CD14-positive monocyte (primary cell): Measurements from ENCODE around the gene CBX4. TPM values are rescaled to one million over a fixed set of nuclear protein-coding genes. Genes with fewer than 3 reads are reported as not detected.

Experiments
- DNase-seq, 3 donors: peaks; one replicate each; pipeline ENCODE4 v3.0.0-alpha.2; 2011 to 2022
- H2AFZ ChIP-seq: 2 replicates; pipeline ENCODE4 v1.6.0; 2012; ENCODE audit warnings: mild to moderate bottlenecking, low read depth, low read length, inconsistent platforms; ENCODE audit not compliant: insufficient read depth, poor library complexity, severe bottlenecking
- H3K27ac ChIP-seq, 2 donors: 1 replicate in 1 of 2; 2 replicates in 1 of 2; pipeline ENCODE4 v1.5.1; 2012 to 2013; ENCODE audit warnings: low read length in 2 of 2, control low read depth in 1 of 2, inconsistent platforms in 1 of 2, low read depth in 1 of 2, mild to moderate bottlenecking in 1 of 2
- H3K27me3 ChIP-seq, 2 donors: one replicate each; pipeline versions ENCODE4 v1.6.0 to v1.6.1; 2011 to 2013; ENCODE audit warnings: low read length in 2 of 2; ENCODE audit not compliant: control insufficient read depth in 2 of 2, insufficient read depth in 2 of 2
- H3K36me3 ChIP-seq, 2 donors: replicated peaks in 1 of 2; 1 replicate in 1 of 2; 2 replicates in 1 of 2; pipeline versions ENCODE4 v1.5.1 to v1.6.1; 2012 to 2013; ENCODE audit warnings: low read length in 2 of 2, control low read depth in 1 of 2, inconsistent platforms in 1 of 2, mild to moderate bottlenecking in 1 of 2; ENCODE audit not compliant: insufficient read depth in 2 of 2, control insufficient read depth in 1 of 2
- H3K4me1 ChIP-seq, 2 donors: 1 replicate in 1 of 2; 2 replicates in 1 of 2; pipeline versions ENCODE4 v1.5.1 to v1.6.1; 2012 to 2013; ENCODE audit warnings: low read length in 2 of 2, control low read depth in 1 of 2, inconsistent platforms in 1 of 2, mild to moderate bottlenecking in 1 of 2, moderate library complexity in 1 of 2; ENCODE audit not compliant: insufficient read depth in 2 of 2, control insufficient read depth in 1 of 2
- H3K4me2 ChIP-seq: replicated peaks from 2 replicates; pipeline ENCODE3; 2012; ENCODE audit warnings: low read length, moderate library complexity, mild to moderate bottlenecking; ENCODE audit not compliant: poor library complexity, severe bottlenecking; ENCODE audit errors: extremely low read depth
- H3K4me3 ChIP-seq, 3 experiments: fragments of 200-600 bp in 1 of 3; sonication (generic) in 1 of 3; replicated peaks in 1 of 3; 1 replicate in 2 of 3; 2 replicates in 1 of 3; pipeline ENCODE4 v1.5.1; 2011 to 2013; ENCODE audit warnings: low read length in 3 of 3, mild to moderate bottlenecking in 3 of 3, control low read depth in 2 of 3, low read depth in 2 of 3, inconsistent platforms in 1 of 3, moderate library complexity in 1 of 3
- H3K79me2 ChIP-seq: 2 replicates; pipeline ENCODE4 v1.6.0; 2012; ENCODE audit warnings: mild to moderate bottlenecking, control low read depth, inconsistent platforms, low read length, moderate library complexity; ENCODE audit not compliant: insufficient read depth
- H3K9ac ChIP-seq: 2 replicates; pipeline ENCODE4 v1.6.0; 2017; ENCODE audit warnings: low read length, mild to moderate bottlenecking; ENCODE audit not compliant: insufficient read depth, poor library complexity, severe bottlenecking
- H3K9me3 ChIP-seq, 2 donors: replicated peaks in 1 of 2; 1 replicate in 1 of 2; 2 replicates in 1 of 2; pipeline versions ENCODE4 v1.5.1 to v1.6.1; 2012 to 2013; ENCODE audit warnings: low read length in 2 of 2, control low read depth in 1 of 2; ENCODE audit not compliant: control insufficient read depth in 1 of 2, insufficient read depth in 1 of 2
- H4K20me1 ChIP-seq: 2 replicates; pipeline ENCODE4 v1.6.0; 2012; ENCODE audit warnings: mild to moderate bottlenecking, low read length, control low read depth, moderate library complexity; ENCODE audit not compliant: insufficient read depth
- H3K27ac Mint-ChIP-seq, 7 donors: one replicate each; pipeline ENCODE4 v1.8.0; 2020; ENCODE audit warnings: mild to moderate bottlenecking in 7 of 7, mixed read lengths in 7 of 7, moderate library complexity in 6 of 7, inconsistent platforms in 2 of 7
- H3K27me3 Mint-ChIP-seq, 3 donors: one replicate each; pipeline ENCODE4 v1.8.0; 2021 to 2022; ENCODE audit warnings: low read depth in 3 of 3, mild to moderate bottlenecking in 3 of 3, mixed read lengths in 3 of 3, moderate library complexity in 3 of 3, inconsistent platforms in 1 of 3
- H3K36me3 Mint-ChIP-seq, 2 donors: one replicate each; pipeline ENCODE4 v1.8.0; 2020; ENCODE audit warnings: mixed read lengths in 2 of 2, inconsistent platforms in 1 of 2, mild to moderate bottlenecking in 1 of 2
- H3K4me1 Mint-ChIP-seq: one replicate; pipeline ENCODE4 v1.8.0; 2020; ENCODE audit warnings: mild to moderate bottlenecking, mixed read lengths
- H3K4me3 Mint-ChIP-seq, 2 donors: one replicate each; pipeline ENCODE4 v1.8.0; 2020; ENCODE audit warnings: mild to moderate bottlenecking in 2 of 2, mixed read lengths in 2 of 2, moderate library complexity in 1 of 2
- H3K9me3 Mint-ChIP-seq, 7 donors: one replicate each; pipeline ENCODE4 v1.8.0; 2020 to 2022; ENCODE audit warnings: mixed read lengths in 7 of 7, mild to moderate bottlenecking in 6 of 7, moderate library complexity in 6 of 7, inconsistent platforms in 2 of 7
- WGBS: methylation state at CpG from one replicate; pipeline ENCODE4 v1.1.5; 2013; ENCODE audit warnings: missing lambda C conversion rate; ENCODE audit not compliant: insufficient coverage; 5-methylcytosine and 5-hydroxymethylcytosine counted together
- intact Hi-C, 2 donors: fragments of 100-400 bp; cut with micrococcal nuclease; formaldehyde crosslinking; loops; one replicate each; pipeline versions ENCODE4 v1.15.0 to v1.15.1; 2023
- polyA minus RNA-seq: library from RNA; depleted of rRNA, polyadenylated mRNA; stranded (reverse); fragments of >200 nt; gene quantifications from 2 replicates; pipeline ENCODE4 v1.2.3, GENCODE V29; 2012
- polyA plus RNA-seq, 3 donors: library from polyadenylated mRNA; depleted of rRNA in 1 of 3; unstranded in 2 of 3; stranded (reverse) in 1 of 3; fragments of 300-500 nt in 2 of 3; fragments of >200 nt in 1 of 3; fragmentation: Illumina TruSeq in 2 of 3; gene quantifications; 1 replicate in 2 of 3; 2 replicates in 1 of 3; pipeline ENCODE4 v1.2.3, GENCODE V29; 2012 to 2021
- total RNA-seq, 12 experiments: library from RNA in 1 of 12; stranded (reverse) in 1 of 12; fragments of 120-200 nt in 1 of 12; gene quantifications; one replicate each; pipeline ENCODE4 v1.2.4 and lab custom pipeline; 2013 to 2026; ENCODE audit warnings: mixed read lengths in 6 of 12, inconsistent platforms in 1 of 12
- TF ChIP-seq, protein P1 (sequence below): fragments of 200-600 bp; IDR thresholded peaks from one replicate; pipeline ENCODE4 v1.8.0; 2022; ENCODE audit warnings: antibody characterized with exemption, mild to moderate bottlenecking

CBX4 gene
- 27.4 TPM for total RNA-seq (2013)
- polyA plus RNA-seq (10 to 100 TPM in 1 of 3 donors, 1 to 10 TPM in 2; 1.4 to 82.8 (median 3.6) TPM), polyA minus RNA-seq (34.1 and 47.4 TPM in 2 replicates), total RNA-seq (lab: John Stamatoyannopoulos, UW) (10.0 to 46.7 (median 31.2) reads per million in 11 experiments)

DNA sequence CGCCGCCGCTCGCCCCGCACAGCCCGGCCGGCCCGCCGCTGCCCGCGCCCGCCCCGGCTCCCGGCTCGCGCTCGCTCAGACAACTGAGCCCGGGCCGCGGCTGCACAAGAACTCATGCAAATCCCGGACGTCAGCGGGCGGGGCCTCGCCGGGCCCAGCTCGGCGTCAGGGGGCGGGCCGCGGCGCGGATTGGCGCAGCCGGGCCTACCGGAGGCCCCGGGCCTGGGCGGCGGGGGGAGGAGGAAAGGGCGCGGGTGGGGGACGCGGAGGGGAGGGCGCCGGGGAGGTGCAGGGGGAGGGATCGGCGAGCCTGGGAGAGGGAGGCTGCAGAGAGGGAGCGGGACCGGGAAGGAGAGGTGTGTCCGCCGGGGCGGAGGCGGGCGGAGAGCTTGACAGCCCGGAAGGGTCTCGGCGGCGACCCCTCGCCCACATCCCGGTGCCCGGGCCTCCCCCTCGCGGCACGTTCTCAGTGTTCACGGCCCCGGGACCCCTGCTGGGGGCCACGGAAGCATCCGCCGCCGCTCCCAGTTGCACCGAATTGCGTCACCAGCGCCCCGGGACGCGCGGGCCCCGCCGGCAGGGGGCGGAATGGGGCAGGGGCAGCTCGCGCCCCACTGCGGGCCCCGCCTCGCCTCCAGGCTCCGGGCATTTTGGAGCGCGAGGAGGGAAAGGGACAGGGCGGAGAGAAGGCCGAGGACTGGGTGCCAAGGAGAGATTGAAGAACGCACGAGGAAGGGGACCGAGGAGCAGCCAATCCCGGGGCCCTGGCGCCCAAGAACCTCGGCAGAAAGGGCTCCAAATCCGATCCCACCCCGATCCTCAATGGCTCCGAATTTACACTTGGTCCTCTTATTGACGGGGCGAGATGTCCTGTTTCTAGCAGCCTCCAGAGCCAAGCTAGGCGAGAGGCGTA lies at the start of gene CBX4:
Gene CBX4 (minus strand): TSS at position 85 of the 913 bp plus-strand sequence. CDS start 189 bp downstream, outside the sequence.
- H3K27ac ChIP-seq, result peak within 1 kb of the TSS; percentile 76 to 82
- H3K4me3 ChIP-seq, result peak within 1 kb of the TSS; percentile 91 to 95 (median 94)
- peak within 1 kb of the TSS; percentile 92 for H3K4me2 ChIP-seq
- intact Hi-C loops, result loop anchor here in 1 of 2 donors (2.0 kb wide), 1 partner anchor 41 kb away; no protein-coding TSS in a partner anchor
- H3K9me3 ChIP-seq, result peaks cover 15 to 18% of the 10 kb centered on the region in 2 donors
- H3K9ac ChIP-seq, result peak within 1 kb of the TSS; percentile 72
- H3K4me3 Mint-ChIP-seq, result peak within 1 kb of the TSS; percentile 94 to 95
- peaks cover 16% of the 10 kb centered on the region in 2 donors for H3K36me3 Mint-ChIP-seq
- peak within 1 kb of the TSS; percentile 91 to 98 (median 95) for H3K27ac Mint-ChIP-seq
- peaks cover 41% of the 10 kb centered on the region for H3K79me2 ChIP-seq
- peaks cover 71 to 89% of the 10 kb centered on the region in 2 donors for H3K4me1 ChIP-seq
- H3K27me3 ChIP-seq, result peaks cover 27 to 44% of the 10 kb centered on the region in 2 donors
- WGBS, result 2% methylated on average over 90 of the region's 103 CpGs
- H2AFZ ChIP-seq, result peak within 1 kb of the TSS; percentile 67
- H4K20me1 ChIP-seq, result peaks cover 60% of the 10 kb centered on the region
- peaks cover 2 to 37% (median 16%) of the 10 kb centered on the region in 7 donors for H3K9me3 Mint-ChIP-seq
- peaks cover 52% of the 10 kb centered on the region for H3K4me1 Mint-ChIP-seq
- H3K36me3 ChIP-seq, result peaks cover 11 to 14% of the 10 kb centered on the region in 2 donors
- DNase-seq, result peak; percentile 84 to 88 (median 85)
- TF ChIP-seq, protein P1, sequence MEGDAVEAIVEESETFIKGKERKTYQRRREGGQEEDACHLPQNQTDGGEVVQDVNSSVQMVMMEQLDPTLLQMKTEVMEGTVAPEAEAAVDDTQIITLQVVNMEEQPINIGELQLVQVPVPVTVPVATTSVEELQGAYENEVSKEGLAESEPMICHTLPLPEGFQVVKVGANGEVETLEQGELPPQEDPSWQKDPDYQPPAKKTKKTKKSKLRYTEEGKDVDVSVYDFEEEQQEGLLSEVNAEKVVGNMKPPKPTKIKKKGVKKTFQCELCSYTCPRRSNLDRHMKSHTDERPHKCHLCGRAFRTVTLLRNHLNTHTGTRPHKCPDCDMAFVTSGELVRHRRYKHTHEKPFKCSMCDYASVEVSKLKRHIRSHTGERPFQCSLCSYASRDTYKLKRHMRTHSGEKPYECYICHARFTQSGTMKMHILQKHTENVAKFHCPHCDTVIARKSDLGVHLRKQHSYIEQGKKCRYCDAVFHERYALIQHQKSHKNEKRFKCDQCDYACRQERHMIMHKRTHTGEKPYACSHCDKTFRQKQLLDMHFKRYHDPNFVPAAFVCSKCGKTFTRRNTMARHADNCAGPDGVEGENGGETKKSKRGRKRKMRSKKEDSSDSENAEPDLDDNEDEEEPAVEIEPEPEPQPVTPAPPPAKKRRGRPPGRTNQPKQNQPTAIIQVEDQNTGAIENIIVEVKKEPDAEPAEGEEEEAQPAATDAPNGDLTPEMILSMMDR, result peak; percentile 78
- H3K27me3 Mint-ChIP-seq, result peaks cover 41 to 49% (median 42%) of the 10 kb centered on the region in 3 donors

DNA sequence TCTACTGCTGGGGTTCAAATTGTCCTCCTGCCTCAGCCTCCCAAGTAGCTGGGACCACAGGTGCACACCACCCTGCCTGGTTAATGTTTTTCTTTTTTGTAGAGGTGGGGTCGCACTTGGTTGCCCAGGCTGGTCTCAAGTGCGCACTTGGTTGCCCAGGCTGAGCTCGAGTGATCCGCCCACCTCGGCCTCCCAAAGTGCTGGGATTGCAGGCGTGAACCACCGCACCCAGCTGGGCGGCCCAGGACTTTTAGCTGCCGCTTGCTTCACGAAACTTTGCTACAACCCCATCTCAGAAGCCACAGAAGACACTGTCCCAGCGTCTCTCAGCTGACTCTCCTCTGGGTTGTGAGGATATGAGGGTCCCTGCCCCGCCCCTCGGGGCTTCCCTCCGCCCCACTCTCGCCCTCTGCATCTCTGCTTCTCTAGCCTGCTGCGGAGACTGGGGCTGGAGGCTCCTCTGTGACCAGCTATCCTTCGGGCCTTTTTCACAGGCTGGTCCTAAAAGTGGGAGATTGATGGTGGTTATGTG lies 48.8 kb upstream of the CBX4 start:
- Mint-ChIP-seq H3K27ac (no peak overlapping the region), H3K36me3 (no peaks in the 10 kb centered on the region), H3K4me3 (no peak overlapping the region), H3K9me3 (peaks cover 0 to 3% (median 0%) of the 10 kb centered on the region in 7 donors), H3K27me3 (peaks cover 17 to 38% (median 34%) of the 10 kb centered on the region in 3 donors), H3K4me1 (no peaks in the 10 kb centered on the region)
- DNase-seq, result no peak
- Histone ChIP-seq H3K9me3 (no peaks in the 10 kb centered on the region), H3K4me2 (no peak overlapping the region), H3K79me2 (no peaks in the 10 kb centered on the region), H3K9ac (no peak overlapping the region), H3K4me3 (no peak overlapping the region), H3K4me1 (no peaks in the 10 kb centered on the region), H4K20me1 (no peaks in the 10 kb centered on the region), H3K27me3 (no peaks in the 10 kb centered on the region), H3K27ac (no peak overlapping the region), H2AFZ (no peak overlapping the region), H3K36me3 (no peaks in the 10 kb centered on the region)
- intact Hi-C loops, result no loop called here
- 88% methylated on average over 6 of the region's 17 CpGs for WGBS
- TF ChIP-seq, protein P1, result no peak
